HG03108 (cell line): ENCODE results near the gene UBTD2.
A peak's percentile ranks its signal among the peaks of the same experiment; 100 is the strongest.
"Not testable (repeated sequence)": the region's sequence is repeated elsewhere in the genome, so short reads cannot be mapped to it uniquely, and the experiment has no call there.

Experiments used
- ATAC-seq: cut with Tn5 transposase; IDR thresholded peaks from one replicate; pipeline ENCODE4 v1.9.1; 2021; ENCODE audit warnings: moderate library complexity; ENCODE audit not compliant: unreplicated experiment

The UBTD2 gene

DNA sequence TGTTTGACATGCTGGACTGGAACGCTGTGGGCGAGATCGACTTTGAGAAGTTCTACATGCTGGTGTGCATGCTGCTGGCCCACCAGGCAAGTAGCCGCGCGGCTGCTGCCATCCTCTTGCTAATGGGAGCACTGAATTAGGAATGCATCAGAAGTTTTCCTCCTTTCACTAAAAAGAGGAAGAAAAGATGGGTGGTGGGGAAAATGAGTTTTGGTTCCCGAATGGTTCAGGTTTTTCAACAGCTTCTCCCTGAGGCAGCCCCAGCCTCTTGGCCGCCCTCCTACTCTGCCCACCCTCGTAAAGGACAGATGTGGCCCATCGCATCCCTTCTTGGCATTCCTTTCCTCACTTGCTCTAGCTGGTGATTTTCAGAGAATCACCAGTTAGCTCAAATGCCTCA, 84.1 kb downstream of the UBTD2 start:
- ATAC-seq: no peak

DNA sequence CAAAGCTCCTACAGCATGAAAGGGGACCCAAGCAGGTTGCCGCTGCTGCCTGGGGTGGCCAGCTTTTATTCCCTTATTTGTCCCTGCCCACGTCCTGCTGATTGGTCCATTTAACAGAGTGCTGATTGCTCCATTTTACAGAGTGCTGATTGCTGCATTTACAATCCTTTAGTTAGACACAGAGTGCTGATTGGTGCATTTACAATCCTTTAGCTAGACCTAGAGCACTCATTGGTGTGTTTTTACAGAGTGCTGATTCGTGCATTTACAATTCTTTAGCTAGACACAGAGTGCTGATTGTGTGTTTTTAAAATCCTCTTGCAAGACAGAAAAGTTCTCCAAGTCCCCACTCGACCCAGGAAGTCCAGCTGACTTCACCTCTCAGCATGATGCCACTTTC, 85.8 kb downstream of the UBTD2 start:
- not testable (repeated sequence) for ATAC-seq

DNA sequence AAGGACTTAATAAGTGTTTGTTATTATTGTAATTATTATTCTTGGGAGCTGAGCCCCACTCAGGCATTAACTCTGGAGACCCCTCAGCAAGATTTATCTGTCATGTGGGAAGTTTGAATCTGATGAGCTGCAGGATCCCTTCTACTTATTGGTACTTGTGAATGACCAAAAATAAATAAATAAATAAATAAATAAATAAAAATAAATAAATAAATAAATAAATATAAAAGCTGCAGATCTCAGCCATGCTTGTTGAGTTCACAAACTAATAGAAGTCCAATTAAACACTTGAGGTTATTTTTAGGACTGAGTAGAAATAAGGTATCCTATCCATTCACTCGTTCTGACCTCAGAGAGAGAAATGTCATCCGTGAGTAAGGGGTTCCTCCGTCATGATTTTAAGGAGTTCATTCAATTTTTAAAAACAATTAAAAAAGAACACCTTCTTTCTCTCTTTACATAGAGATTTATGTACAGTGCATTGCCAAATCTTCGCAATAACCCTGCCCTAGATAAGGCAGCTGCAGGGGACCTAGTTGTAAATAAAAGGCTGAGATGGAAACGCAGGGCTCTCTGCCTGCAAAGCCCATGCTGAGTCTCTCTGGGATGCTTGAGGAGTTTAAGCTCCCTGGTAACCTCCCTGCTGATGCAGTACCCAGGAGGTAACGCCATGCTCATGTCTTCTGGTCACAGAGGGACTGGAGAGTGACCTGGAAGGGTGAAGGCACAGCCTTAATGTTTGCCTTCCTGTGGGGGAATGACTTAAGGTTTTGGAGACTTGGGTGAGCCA, 88.4 kb downstream of the UBTD2 start:
- ATAC-seq: no peak

DNA sequence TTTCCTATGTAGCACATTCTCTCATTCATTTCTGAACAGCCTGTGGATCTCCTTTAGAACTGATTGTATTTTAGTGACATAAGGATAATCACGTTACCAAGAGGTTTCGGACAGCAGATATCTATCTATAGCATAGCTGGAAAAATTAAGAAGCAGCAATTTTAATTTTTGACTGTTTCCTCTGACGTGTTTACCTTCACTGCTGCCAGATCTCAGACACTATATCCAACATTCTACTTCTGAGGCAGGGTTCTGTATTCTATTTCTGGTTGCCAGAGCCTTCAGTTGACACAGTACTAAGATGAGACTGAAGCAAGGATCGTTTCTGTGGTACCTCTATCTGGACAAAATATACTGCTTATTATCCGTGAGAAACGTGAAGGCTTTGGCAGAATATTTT, 89.7 kb downstream of the UBTD2 start, which contains the start of gene EFCAB9:
TSS of gene EFCAB9 (plus strand) at position 301 of the 400 bp plus-strand sequence. CDS start at position 302, 1 bp downstream.
- ATAC-seq: no peak

DNA sequence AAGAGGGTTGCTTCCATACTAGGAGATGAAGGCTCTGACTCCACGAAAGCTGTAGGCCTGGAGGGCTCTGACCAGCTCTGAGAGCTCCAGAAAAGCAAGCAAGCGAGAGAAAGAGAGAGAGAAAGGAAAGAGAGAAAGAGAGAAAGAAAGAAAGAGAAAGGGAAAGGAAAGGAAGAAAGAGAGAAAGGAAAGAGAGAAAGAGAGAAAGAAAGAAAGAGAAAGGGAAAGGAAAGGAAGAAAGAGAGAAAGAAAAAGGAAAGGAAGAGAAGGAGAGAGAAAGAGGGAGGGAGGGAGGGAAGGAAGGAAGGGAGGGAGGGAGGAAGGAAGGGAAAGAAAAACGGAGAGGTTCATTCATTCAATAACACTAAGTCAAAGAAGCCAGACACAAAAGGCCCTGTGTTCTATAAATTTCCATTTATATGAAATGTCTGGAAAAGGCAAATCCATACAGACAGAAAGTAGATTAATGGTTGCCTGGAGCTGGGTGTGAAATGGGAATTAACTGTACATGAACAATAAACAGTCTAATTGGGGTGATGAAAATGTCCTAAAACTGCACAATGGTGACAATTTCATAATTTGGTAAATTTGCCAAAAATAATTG, 93.8 kb downstream of the UBTD2 start:
- ATAC-seq: no peak

DNA sequence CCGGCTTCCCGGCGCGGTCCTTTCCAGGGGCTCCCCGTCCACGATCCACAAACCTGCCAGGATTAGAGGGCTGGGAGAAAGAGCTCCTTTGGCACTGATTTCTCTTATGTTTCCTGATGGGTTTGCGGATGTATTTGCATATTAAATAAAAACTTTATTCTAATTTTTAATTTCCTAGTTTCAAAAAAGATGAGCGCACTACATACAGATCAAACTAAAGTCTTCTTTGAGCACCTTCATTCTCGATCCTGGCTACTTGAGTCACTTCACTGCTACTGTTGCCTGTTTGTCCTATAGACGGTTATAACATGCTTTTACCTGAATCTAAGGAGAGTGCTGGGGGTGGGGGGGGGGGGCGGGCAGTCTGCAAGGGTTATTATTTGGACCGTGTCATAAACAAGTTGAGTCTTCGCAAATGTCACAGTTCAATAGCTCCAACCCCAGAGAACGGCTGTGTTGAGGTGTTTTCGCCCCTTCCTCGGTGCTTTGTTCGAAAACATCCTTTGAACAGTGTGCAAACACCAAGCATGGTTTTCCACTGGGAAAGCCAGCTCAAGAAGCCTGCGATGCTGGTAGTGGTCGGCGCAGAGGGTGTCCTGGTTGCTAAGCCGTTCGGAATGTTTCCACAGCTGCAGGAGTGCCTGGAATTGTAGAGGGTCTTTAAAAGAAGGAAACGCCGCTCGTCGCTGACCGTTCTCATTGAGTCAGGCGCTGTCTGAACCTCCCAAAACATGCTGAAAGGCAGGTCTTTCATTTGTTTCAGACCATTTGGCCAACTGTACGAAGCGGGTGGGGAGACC, 94.5 kb downstream of the UBTD2 start:
- ATAC-seq: no peak

DNA sequence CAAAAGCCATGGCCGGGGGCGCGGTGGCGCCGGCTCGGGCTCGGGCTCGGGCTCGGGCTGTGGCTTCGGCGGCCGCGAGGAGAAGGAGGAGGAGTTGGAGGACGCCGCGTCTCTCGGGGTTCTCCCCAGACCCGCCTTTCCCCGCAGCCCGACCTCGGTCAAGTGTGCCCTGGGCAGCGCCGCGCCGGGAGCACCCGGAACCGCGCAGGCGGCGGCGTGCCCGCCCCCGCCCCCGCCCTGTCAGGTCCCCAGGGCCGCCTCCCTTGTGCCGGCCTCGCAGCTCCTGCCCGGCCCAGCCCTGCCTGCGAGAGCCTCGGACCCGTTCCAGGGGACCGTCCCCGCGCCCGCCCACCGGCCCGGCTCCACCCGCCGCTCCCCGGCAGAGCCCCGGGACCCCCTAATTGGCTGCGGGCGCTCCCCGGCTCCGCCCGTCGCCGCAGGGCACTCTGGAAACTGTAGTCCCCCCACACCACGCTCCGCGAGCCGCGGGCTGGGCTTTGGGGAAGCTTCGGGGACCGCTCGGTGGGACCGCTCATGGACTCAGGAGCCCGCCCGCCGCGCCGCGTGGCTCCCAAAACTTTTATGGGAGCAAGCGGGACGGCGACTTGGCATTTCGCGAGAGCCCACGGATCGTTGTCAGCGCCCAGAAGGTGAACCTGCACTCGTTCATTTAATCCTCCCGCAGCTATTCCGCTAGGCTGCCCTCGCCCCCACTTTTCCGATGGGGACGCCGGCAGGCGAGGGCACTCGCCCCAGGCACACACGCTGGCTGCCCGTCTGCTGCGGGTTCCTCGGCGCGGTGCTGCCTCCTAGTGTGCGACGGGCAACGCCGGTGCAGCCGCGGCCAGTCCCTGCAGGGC, 95.3 kb downstream of the UBTD2 start, which contains the start of gene STK10:
TSS of gene STK10 (minus strand) at position 192 of the 860 bp plus-strand sequence. CDS start at position 10, 182 bp downstream.
- ATAC-seq: peak; percentile 74

DNA sequence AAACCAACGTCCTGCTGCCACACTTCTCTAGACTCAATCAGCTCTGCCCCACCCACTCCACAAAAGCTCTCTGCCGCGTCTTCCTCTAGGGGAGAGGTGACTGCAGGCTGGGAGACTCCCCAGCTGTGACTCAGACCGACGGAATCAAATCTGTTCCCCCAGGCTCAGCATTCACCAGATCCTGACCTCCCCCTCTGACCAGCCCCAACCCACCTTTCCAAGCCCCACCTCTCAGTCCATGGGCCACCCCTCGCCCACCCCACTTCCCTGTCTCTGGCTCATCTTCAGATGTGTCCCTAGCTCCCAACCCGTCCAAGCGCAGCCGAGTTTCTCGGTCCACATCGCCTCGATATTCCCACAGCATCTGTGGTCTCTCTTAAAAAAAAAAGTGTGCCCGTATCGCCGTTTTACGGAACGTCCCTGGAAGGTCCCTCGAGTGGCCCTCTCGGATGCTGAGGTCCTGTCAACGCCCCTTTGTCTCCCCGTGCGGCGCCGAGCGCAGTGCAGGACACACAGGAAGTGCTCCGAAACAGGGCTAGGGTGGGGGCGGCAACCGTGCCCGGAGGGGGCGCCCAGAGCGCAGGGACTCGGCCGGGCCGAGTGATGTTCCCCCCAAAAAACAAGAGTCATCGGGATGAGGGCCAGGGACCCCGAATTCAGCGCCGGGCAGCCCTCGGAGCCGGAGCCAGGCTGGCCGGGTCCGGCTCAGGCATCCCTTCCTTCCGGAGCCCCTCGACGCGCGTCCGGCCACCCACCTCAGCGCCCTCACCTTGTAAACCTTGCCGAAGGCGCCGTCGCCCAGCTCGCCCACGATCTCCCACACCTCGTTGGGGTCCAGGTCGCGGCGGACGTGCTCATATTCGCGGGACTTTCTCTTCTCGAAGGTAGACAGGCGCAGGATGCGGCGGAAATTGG, 96.2 kb downstream of the UBTD2 start:
- peak; percentile 15 for ATAC-seq

DNA sequence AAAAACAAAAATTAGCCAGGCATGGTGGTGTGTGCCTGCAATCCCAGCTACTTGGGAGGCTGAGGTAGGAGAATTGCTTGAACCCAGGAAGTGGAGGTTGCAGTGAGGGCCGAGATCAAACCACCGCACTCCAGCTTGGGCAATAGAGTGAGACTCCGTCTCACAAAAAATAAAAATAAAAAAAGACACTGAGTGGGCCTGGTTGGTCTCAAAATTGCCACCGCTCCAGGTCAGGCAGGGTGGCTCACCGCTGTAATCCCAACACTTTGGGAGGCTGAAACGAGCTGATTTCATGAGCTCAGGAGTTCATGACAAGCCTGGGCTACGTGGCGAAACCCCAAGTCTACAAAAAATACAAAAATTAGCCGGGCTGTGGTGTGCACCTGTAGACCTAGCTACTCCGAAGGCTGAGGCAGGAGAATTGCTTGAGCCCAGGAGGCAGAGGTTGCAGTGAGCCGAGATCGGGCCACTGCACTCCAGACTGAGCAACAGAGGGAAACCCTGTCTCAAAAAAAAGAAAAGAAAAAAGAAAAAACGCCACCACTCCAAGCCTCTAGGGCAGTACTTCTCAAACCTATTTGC, 97.4 kb downstream of the UBTD2 start:
- no peak for ATAC-seq

DNA sequence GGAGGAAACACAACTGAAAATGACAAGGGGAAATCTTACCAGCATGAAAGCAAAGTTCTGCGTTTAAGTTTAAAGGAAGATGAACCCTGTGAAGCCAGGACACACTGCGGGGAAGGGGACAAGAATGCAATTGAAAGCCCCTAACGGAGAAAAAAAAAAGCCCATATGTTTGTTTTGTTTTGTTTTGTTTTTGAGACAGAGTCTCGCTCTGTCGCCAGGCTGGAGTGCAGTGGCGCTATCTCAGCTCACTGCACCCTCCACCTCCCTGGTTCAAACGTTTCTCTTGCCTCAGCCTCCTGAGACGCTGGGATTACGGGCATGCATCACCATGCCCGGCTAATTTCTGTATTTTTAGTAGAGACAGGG, 98.5 kb downstream of the UBTD2 start:
- ATAC-seq: no peak

DNA sequence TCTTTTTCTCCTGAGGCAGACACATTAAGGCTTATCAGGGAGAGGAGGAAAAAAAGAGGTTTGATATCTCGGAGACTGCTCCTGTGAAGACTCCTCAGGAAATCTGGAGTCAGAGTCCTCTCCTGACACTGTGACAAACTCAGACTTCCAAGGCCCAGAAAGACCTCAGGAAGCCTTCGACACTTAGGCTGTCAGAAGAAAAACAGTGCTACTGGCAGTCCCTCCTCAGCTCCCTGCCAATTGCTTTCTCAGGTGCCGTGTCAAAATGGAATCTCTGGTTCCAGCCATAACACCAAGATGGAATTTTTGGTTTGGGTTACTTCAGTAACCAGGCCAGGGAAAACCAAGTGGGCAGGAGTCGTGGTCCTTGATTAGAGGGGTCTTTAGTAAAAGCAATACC, 99.7 kb downstream of the UBTD2 start:
- no peak for ATAC-seq

DNA sequence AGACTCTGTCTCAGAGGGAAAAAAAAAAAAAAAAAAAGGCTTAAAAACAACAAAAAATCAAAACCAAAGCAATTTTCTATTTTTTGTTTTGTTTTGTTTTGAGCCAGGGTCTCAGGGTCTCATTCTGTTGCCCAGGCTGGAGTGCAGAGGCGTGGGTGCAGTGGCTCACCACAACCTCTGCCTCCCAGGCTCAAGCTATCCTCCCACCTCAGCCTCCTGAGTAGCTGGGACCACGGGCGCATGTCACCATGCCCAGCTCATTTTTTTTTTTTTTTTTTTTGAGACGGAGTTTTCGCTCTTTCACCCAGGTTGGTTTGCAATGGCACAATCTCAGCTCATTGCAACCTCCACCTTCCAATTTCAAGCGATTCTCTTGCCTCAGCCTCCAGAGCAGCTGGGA, 101.3 kb downstream of the UBTD2 start:
- no peak for ATAC-seq

DNA sequence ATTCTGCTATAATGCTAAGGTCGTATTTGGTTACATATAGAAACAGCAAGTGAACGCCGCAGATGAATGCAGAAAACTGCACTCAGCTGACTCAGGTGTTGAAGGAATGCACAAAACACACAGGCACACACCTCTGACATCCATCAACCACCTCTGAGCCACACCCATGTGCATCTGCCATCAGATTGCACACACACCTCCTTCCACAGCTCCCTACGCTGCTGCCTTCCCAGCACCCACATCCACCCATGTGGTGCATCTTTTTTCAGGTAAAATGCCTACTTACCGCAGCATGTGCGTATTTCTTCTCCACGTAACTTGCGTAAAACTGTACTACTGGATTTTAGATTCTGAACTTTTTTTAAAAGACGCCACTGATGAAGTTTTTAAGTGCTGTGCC, 102.6 kb downstream of the UBTD2 start:
- ATAC-seq: no peak

DNA sequence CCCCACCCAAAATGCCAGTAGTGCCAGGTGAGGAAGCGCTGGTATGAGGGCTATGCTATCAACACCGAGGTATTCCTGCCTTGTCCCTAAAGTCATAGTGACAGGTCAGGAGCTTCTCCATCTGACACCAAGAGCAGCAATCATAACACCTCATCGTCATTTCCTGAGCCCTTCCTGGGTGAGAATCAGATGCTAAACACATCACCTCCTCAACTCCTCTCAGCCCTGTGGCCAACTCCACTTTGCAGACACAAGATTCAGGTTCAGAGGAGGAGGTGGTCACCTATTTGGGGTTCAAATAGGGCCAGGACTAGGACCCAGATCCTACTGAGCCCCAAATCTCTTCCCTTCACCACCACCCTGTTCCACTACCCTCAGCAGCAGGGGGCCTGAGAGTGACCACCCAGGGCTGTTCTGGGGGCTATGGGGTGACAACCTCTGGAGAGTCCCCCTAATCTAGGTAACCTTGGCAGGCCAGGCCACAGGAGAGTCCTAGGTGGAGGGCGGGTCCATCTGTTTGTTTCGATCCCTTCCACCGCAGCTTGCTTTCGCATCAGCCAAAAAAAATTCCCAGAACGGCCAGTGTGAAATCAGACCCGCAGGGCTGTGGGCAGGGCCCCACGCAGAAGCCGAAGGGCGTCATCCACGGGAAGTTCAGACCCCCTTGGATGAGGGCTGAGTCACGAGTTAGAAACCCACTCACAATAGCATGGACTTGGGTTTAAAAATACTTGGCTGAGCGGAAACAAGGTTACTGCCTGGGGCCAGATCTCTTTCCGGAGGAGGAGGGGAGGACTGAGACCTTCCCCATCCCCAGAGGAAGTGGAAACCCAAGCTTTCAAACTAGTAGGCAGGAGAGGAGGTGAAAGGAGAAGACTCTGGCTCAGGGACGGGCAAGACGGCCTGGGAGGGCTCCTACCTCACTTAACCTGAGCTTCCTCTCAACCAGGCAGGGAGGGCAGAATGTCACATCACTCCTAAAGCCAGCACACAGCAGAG, 104.3 kb downstream of the UBTD2 start:
- peak; percentile 34 for ATAC-seq

DNA sequence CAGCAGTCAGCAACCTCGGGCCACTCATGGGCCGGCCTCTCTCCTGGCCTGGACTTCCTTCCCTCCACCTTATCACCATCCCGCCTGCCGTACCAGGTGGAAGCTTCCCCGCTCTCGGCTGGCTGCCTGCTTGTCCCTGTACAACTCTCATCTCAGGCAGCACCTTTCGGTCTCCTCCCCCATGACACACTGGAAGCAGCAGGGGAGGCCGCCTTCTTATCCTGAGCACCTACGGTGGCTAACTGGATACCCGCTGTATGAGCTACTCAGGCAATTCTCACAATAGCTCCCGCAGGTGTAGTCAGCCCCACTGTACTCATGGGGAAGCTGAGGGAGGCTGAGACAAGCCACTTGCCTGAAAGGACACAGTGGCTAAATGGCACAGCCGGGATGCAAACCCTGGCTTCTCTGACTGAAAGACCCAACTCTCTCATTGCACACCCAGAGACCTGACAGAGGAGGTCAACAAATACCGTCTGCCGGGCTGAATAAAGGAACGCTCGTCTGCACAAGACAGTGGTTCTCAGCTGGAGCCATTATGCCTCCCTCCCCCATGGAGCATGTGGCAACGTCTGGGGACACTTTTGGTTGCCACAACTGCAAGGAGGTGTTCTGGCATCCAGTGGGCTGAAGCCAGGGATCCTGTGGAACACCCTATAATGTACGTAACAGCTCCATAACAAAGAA, 105.1 kb downstream of the UBTD2 start:
- ATAC-seq: no peak

DNA sequence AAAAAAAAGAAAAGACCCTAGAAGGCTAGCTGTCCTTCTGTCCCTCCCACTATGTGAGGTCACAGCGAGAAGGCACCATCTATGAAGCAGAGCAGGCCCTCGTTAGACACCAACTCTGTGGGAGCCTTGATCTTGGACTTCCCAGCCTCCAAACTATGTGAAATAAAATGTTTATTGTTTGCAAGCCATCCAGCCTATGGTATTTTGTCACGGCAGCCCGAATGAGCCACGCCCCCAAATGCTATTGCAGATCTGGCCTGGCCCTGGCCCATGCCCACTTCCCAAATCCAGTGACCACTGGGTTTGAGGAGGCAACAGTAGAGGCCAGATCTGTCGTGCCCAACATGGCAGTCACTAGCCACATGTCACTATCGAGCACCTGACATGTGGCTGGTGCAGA, 106.4 kb downstream of the UBTD2 start:
- ATAC-seq: no peak

DNA sequence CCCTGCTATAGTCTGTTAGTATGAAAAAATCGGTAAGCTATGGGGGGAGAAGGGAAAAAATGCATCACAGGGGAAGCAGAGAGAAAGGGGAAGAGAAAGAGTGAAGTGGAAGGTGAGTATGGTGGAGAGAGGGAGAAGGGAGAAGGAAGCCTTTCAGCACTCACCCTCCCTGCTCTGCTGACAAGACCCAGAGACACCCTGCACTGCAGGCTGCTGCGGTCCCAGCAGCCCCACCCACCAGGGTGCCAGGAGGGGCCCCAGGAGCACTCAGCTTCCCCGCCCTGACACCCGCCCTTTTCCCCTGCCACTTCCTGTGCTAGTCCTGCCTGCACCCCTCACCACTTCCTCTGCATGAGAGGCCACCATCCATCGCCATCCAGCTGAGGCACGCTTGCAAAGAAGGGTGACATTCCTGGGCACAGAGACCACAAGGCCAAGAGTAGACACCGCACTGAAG, 108.3 kb downstream of the UBTD2 start:
- ATAC-seq: peak; percentile 53
